Effector CD4-positive, alpha-beta T cell (primary cell): ENCODE measurements around the gene TTC28.

Experiments
- DNase-seq: peaks from one replicate; pipeline ENCODE4 v3.0.0-alpha.2; 2020

Gene TTC28

DNA sequence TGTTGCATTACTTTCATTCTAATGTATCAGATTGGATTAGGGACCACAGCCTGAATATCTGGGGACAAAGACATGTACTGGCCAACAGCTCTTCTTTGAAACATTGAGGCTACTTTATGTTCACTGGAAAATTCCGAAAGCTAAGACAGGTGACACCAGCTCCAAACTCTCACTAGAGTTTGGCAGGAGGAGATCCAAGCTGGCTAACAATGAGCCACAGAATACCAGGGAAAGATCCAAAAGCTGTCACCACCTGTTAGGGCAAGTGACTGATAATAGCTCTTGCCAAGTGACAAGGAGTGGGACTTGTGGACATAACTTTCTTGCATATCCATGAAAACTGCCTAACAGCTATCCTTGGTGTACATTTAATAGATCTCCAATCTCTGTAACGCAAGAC lies 333.3 kb downstream of the TTC28 start:
- DNase-seq = no peak

DNA sequence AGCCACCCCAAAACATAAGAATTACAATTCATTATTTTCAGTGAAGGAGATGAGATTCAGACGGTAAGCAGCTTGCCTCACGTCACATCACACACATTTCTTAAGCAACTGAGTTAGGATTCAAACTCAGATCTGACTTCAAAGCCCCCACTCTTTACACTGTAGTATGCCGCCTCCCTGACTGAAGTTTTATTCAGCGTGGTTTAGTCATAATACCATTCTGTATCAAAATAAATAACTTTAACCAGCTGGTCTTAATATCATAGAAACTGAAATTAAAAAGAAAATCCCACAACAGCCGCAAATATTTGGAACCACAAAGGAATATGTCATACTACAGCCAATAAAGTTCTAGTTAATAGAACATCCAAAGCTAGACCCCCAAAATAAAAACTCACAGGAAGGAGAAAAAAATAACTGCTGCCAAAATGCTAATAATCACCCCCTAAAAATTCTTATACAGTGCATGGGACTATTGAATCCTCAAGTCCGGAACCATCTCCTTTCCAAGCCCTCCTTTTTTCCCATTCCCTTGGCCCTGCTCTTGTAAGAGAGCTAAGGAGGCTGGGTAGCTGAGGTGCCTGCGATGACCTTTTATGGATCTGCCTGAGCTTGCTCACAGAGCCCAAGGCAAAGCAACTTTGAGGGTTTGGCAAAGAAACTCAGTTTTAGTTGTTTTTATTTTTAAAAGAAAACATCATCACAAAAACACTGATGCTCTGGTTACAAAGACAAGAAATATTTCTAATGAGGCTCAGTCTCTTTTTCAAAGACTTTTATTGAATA lies 334.5 kb downstream of the TTC28 start:
- no peak for DNase-seq

DNA sequence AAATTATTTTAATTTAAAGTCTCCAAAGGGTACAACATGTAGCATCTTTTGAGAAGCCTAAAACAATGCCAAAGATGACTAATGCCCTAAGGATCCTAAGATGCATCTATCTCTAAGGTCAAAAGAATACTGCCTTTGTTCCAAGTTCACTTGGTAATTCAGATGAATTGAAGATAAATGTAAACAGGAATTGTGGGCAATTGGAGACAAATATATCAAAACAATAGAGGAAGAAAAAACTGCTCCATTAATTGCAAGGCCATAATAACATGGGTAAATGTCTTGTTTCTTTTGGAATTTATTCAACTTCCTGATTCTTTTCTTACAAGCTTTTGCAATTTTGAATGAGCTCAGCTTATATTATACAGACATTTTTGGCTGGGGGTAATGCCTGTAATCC lies 338.6 kb downstream of the TTC28 start:
- DNase-seq = no peak

DNA sequence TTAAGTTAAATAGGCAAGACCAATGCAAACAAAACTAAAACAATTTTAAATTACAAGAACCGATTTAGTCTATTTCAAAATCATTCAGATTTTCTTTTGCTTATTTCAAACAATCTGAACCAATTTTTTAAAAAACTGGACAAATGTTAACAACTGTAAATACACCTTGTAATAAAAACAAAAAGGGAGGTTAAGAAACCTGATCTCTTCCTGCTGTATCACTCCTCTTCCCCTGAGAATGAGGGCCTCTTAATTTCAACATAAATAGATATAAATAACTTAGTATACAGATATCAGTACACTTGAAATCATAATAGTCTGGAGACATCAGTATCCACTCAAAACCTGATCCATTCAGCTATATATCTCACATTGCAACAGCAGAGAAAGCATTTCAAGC lies 346.6 kb downstream of the TTC28 start:
- DNase-seq = no peak

DNA sequence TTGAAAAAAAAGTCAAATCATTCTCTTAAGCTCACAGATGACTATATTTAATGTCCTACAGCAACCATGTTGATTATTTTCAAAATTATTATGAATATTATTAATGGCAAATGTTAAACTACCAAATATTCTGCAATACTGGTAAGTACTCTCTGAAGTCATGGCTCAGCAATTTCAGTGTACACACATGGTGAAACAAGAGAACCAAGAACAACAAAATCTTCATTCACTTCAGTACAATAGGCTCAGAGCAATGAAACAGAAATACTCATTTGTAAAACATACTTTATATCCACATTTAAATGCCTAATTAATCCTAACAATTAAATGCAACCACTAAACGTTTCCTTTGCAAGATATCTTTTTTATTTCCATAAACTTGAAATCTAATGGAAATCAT lies 347.2 kb downstream of the TTC28 start:
- no peak for DNase-seq

DNA sequence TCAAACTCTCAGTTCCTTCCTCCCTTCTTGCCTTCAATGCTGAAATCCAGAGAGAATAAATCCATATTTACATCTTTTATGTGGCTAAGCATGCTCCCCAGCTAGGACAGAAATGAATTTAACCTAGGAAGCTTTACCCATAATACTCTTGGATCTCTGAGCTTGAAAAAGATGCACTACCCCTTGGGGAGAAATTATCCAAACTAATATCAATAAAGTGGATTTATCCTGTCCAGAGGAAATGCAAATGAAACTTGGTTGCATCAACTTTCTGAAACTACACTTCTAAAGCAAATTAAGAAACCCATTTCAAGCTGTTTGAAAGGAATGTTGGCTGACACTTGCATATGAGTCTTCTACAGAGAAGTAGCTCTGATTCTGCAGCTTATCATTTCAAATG lies 347.9 kb downstream of the TTC28 start:
- no peak for DNase-seq

DNA sequence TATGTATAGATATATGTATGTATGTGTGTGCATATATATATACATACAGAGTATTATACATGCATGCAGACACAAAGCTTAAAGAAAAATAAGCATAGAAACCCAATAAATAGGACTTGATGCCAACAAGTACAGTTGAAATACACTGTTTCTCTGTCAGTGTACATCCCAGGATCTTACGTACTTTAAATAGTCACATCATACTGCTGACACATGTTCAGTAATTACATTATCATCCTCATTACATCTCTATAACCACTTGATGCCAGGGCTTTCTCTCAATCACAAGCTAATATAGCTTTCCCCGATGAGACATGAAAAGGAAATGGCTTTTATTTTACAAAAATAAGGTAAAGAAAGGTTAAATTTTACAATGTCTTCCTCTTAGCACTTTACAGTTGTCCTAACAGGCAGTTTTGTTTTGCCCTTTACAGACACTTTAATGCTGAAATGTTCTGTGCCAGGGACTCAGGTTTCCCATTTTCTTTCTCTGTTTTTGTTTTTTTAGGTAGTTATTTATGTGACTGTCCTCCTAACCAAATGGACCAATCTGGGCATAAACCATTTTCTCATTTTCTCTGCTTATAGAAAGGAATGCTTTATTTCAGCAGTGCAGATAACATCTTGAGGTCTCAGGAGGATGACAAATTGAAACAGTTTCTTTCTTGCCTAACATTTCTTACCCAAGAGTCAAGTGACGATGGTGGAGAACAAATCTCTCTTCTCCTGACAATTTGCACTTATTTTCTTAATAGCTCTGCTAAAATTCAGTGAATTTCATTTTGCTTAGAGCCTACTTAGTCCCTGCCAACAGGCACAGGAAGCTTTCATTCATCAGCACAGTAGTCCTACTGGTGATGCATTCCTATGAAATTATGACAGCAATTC lies 350.2 kb downstream of the TTC28 start:
- DNase-seq = no peak

DNA sequence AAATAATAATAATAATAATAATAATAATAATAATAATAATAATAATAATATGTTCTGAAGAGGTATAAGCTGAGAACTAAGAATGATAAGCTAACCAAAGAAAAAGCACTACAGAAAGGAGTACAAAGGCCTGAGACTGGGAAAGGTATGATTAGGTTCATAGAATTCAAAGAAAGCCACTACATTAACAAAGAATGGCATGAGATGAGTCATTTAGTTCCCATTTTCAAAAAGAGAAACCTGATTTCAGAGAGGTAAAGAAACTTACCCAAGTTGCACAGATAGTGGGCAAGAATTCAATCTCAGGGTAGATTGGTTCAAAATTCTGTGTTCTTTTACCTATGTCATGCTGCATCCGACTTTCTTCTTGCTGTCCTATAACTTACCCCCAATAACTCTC lies 350.9 kb downstream of the TTC28 start:
- DNase-seq = no peak

DNA sequence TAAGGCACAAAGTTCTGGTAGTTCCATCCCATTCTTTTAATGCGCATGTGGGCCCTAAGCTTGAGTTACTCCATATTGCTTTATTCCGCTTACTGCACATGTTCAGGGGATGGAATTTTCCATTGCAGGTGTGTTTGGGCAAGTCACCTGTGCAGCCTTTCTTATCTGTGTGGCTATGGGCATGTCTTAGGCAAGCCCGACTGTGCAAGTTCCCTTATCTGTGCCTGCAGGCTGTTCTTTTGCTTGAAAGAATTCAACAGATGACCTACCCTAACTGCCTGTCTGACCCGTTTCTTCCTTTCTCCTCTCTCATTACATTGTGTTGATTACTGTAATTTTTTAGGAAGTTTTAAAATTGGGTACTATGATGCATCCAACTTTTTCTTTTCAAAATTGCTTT lies 363.6 kb downstream of the TTC28 start:
- no peak for DNase-seq

DNA sequence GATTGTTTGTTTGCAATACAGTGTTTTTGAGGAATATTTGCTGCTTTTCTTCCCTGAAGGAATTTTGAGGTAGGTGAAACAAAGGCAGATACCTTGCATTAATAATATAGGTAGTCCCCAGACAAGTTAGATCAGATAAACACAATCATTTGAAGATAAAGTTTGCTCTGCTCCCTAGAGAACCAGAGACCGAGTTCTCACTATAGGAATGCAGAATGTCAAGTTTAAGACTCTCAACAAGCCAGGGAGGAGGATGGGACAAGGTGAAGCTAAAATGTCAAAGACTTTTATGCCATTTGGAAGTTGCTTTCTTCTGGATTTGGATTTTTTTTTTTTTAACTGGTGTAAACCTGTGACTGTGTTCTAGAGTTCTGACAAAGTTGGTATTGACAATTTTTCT lies 364.7 kb downstream of the TTC28 start:
- DNase-seq = no peak

DNA sequence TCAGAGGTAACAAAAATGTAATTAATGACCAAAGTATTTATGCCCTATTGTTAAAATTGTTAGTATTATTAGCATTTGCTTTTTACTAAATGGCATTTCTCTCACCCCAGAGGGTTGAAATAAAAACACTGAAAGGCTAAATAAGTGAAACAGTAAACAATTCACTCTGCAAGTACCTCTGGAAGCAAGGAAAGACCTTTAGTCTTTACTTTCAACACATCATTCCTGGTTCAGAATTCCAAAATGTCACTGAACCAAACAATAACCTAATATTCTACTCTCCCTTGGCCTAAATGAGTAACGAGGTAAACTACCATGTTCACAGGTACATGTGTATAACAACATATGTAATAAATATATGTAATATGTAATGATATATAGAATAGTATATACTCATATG lies 369.3 kb downstream of the TTC28 start:
- no peak for DNase-seq

DNA sequence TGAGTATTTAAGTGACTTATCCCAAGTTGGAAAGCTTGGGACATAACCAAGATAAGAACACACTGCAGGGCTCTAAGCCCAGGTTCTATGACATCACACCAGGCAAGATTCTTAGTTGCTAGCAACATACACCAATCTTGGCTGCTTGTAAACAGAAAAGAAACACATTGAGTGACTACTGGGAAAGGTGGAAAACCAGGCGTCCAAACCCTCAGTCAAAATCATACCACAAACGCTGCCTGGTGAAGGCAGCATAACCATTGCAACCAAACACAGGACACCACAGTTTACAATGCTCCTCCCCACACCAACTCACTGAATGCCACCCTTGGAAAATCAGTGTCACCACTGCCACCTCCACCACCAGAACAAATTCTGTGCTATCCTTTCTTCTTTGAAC lies 379.9 kb downstream of the TTC28 start:
- DNase-seq = no peak

DNA sequence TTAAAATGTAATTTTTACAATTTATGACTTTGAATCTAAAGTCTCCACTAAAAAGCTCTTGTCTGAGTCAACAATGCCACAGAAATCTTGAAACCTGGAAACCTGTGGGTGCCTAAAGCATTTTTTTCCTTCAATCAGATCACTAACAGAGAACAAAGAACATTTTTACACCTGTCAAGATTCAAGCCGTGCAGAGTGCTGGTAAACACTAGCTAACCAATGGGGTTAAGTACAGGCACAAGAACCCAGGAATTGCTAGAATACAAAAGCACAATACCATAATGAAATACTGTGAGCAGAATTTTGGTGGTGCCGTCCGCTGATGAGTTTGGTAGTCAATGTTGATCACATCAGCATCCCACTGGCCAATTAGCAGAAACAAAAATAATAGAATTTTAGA lies 380.3 kb downstream of the TTC28 start:
- no peak for DNase-seq

DNA sequence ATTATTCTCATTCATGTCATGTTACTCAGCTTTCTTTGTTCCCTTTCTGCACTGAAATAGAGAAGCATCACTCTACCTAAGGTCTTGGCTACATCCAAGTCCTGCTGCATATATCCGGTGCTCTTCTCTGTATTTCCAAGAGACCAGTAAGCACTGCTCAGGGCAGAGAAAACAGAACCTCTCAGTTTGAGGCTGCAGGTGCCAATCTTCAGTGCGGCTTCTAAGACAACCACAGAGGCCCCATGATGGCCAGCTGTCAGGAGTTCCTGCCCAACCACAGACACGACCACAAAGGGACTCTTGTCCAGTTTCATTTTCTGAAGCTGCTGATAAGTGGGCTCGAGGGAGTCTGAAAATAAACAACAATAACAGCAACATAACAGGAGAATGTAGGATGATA lies 382.1 kb downstream of the TTC28 start:
- no peak for DNase-seq

DNA sequence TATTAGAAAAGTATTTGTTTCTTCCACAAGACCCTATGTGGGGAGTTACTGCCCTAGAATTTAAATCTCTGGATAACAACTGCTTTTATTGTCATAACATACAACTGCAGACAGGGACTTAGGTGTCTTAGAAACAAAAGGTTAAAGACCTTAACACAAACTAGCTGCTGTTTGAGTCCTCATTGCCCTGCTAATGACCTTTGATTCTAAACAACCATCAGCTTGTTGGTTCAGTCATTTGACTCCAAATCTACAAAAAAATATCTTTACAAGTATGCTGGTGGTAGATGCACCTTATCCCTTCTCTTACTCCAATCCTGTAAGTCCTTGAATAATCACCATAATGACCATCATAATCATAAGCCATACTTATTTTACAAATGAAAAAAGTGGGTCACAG lies 383.2 kb downstream of the TTC28 start:
- DNase-seq = no peak

DNA sequence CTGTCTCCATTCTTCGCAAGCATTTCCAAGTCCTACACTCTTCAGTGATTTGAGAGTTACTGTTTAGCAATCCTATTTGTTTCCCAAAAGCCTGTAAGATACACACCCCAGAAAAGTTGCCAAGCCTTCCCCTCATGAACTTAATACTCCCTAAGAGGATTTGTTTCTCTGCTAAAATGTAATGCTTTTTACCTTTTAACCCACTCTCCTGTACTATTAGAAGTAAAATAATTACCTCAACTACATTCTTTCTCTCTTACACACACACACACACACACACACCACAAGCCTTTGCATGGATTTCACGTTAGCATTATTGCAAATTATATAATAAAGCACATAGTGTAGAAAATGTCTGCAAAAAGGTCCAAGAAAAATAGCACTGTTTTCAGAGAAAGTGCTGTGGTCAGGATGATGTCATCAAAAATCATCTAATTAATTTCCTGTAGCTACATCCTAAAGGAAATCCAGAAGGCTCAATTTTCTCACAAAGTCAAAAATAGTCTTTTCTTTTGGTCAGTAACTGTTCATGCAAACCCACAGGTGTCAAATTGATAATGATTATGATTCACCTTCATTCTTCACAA lies 396.5 kb downstream of the TTC28 start:
- DNase-seq = no peak

DNA sequence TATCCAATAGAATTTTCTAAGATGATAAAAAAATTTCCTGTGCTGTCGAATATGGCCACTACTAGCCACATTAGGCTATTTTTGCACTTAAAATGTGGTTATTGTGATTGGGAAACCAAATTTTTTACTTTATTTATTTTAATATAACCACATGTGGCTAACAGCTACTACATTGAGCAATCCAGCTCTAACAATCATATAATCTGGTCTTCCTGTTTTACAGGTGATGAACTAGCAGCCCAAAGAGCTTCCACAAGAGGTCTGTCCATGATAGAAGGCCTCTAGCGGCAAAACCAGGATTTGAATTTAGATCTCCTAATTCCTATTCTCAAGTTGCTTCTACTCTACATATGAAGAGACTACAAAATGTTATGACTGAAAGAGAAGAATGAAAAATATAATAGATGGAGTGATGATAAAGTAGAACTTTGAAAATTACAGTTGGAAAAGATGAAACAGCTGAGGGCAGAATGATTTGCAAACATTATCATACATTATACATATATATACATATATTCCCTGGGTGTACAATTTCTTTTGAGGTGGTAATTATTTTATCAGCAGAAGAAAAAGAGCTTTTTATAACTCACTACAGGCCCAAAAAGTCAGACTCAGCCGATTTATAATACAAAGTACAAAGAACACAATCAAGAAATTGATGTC lies 397.1 kb downstream of the TTC28 start:
- no peak for DNase-seq

DNA sequence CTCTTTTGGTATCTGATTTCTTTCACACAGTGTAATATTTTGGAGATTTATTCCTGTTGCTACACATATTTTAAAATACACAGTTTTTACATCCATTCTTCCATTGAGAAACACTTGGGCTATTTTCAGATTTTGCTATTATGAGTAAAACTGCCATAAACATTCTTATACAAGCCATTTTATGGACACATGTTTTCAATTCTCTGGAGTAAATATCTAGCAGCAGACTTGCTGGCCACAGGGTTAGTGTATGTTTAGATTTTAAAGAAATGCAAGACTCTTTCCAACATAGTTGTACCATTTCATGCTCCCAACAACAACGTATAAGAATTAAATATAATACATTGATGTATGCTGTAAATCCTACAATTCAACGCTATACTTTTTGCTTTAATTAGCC lies 399.8 kb downstream of the TTC28 start:
- DNase-seq = no peak

DNA sequence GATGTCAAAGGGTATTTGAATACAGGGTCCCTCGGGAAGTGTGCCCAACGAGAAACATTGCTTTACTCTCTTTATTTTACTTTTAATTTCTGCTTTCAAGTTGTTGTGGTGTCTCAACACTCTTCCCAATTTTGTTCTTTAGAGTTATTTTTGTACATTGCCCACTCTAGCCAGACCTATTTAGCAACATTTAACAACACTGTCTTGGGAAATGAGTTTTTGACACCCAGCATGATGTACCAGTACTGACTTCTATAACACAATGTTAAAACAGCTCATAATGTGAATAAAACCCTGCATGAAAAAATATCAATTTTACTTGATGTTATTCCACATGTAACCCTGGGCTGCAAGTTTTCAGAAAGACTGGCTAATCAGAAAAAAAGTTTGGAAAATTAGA lies 410.4 kb downstream of the TTC28 start:
- no peak for DNase-seq

DNA sequence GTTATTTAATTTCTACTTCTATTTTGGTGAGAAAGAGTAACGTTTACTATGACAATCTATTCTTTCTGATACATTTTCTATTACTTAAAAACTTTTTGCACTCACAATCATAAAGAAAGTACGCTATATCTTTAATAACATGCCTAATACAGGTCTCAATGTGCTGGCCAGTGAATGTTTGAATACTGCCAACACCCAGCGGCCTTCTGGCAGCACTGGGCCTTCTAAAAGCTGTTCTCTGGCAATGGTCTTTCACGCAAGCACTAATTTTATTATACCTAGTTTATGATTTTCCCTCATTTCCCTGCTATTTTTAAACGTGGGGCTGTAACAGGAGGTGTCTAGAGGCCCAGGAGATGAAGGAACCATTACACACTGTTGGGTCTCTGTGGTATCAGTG lies 410.8 kb downstream of the TTC28 start:
- no peak for DNase-seq

DNA sequence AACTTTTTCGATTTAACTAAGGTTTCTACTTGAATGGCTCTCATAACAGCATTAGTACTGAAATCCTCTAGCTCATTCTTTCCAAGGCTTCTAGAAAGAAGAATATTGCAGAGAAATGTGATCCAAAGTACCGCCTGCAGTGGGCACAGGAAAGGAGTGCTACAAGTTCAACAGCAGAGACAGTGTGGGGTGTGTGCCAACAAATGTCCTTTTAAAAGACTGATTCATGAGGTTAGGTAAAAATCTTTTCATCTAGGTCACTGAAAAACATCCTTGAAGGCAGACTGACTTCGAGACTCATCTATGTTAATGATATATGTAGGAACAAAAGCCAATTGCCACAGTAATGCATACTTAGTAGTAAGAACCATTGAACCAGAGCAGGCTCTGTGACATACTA lies 411.5 kb downstream of the TTC28 start:
- no peak for DNase-seq

DNA sequence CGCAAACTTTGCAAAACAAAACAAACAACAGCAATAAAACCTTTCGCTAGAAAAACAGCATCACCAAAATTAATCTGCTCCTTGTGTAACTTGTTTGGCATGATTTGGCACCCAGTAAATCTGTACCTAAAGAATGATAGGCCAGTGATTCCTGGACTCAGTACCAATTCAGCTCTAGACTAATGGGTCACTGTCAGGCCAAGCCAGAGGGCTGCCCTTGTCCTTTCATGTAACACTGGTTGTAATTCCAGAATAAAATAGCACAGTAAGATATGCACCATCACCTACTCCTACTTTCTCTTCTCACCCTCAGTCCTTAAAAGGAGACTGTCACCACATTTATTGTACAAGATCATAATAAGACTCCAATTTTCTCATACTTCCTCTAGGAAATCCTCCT lies 419.0 kb downstream of the TTC28 start:
- DNase-seq = no peak

DNA sequence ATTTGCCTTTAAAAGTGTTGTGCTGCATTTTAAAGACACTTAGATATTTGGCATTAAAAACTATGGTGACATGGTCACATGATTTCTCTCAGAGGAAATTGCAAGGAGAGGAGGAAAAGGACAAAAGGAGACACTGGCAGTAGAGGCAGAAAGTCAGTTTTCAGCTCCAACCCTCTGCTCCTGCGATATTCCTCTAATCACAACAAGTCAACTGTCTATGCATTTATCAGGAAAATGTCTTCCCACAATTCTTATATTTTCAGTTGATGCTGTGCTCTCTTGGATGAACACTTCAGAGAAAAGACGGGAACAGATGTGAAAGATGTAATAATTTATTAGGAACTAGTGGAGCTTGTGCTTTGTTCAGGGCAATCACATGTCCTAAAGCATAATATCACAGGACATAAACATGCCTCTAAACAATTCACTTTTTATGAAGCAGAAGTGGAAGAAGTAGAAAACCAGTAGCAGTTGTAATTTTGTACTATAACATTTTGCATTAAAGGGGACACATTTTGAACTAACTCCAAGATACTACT lies 419.8 kb downstream of the TTC28 start:
- DNase-seq = no peak
